ENCODE measurements around the gene ENTREP1. TPM values are rescaled to one million over a fixed set of nuclear protein-coding genes. Genes with fewer than 3 reads are reported as not detected.
"Not testable (repeated sequence)": the region's sequence is repeated elsewhere in the genome, so short reads cannot be mapped to it uniquely, and the experiment has no call there.

ENTREP1 gene
- total RNA-seq, 1 donor from 2014 or later: 18.7 TPM

DNA sequence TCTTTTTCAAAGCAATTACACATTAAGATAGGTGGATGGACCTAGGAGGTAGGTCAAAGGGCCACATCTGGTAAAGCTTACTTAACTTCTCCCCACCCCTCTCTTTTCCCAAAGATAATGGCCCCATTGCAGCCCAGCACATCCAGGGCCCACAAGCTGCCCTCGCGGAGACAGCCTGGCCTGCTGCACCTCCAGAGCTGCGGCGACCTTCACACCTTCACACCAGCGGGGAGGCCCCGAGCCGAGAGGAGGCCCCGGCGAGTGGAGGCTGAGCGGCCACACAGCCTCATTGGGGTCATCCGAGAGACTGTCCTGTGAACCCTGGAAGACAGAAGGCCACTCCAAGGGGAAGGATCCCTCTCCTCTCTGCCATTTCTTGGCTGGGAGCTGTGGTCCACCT, 66.5 kb downstream of the ENTREP1 start:
- ATAC-seq (ENCODE audit: poor library complexity) (no peak), DNase-seq (peak; percentile 44)
- intact Hi-C loops (cut with DNase I): no loop called here

DNA sequence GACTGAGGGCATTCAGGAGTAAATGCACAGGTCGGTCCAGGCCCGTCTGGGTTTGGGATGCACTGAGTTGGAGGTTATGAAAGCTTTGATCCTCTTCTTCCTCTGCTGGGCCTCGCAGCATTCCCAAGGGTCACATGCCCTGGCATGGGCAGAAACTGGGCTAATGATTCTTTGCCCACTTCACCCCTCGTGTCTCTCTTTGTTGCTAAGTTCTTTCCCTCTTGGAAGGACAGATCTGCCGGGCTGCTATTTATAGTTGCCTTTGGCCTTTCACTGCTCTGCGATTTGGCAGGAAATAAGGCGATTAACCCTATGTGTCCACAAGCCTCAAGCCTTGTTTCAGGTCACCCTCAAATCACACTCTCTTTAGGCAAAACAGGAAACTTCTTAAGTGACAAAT, 66.9 kb downstream of the ENTREP1 start:
- peak; percentile 50 for DNase-seq
- peak; percentile 88 for ATAC-seq (ENCODE audit: poor library complexity)
- intact Hi-C loops (cut with DNase I): no loop called here

DNA sequence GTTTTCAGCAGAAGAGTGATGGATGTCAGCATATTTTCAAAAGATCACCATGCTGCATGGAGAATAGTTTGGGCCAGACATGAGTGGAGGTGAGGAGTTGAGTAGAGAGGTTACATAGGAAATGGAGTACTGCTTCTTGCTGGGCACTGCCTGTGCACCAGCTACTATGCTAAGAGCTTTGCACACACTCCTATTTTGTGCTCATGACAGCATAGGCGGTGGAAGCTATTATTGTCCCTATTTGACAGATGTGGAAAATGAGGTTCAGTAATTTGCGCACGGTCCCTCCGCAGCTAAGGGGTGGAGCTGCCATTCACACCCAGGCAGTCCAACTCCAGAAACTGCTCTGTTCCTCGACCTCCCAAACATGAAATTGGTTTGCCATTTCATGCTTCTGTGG, 67.8 kb downstream of the ENTREP1 start:
- intact Hi-C loops (cut with DNase I): no loop called here
- DNase-seq (no peak), ATAC-seq (ENCODE audit: poor library complexity) (peak; percentile 17)

DNA sequence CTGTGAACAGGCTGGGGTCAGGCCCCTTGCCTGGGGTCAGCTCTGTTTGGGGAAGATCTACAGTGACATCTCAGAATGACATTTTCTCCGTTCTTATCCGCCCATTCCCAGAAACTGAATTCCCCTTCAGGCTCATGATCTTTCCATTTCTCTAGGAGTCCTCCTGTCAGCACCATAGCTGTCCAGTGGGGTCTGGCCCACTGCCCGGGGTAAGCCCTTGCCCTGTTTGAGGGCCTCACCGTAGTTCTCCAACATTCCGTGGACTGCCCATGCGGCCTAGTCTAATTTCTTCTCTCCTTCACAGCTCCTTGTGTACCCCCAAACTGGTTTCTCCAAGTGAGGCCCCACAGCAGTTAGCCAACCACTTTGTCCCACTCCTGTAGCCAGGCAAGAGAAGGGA, 68.4 kb downstream of the ENTREP1 start:
- intact Hi-C loops (cut with DNase I): no loop called here
- DNase-seq (peak; percentile 58), ATAC-seq (ENCODE audit: poor library complexity) (peak; percentile 39)

DNA sequence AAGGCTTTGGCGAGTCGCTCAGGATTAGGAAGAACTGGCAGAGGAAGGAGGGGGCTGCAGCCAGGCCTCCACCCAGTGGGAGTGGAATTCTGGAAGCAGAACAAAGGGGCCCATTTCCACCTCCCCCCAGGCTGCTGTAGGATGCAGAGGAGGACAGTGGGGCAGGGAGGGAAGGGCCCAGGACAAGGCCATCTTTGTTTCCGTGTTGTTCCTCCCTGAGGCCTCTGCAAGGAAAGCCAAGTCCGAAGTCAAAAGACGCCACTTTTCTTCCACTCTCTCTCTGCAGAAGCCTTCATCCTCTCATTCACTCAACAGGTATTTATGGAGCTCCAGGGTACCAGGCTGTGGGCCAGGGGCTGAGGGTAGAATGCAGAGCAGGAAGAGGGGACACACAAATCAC, 70.7 kb downstream of the ENTREP1 start:
- intact Hi-C loops (cut with DNase I): no loop called here
- no peak for ATAC-seq (ENCODE audit: poor library complexity)
- DNase-seq: no peak

DNA sequence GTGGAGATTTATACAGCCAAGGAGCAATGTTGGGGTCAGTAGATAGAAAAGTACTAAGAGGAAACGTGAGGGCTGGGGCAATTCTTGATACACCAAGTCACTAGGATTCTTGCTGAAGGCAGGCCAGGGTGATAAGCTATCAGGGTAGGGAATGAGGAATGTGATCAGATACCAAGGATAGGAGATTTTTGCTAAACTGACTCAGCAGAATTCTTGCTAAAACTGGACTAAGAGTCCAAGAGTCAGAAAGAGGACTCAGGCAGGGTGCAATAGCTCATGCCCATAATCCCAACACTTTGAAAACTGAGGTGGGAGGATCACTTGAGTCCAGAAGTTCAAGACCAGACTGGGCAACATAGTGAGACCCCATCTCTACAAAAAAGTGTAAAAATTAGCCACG, 71.7 kb downstream of the ENTREP1 start:
- ATAC-seq (ENCODE audit: poor library complexity): no peak
- intact Hi-C loops (cut with DNase I): no loop called here
- no peak for DNase-seq

DNA sequence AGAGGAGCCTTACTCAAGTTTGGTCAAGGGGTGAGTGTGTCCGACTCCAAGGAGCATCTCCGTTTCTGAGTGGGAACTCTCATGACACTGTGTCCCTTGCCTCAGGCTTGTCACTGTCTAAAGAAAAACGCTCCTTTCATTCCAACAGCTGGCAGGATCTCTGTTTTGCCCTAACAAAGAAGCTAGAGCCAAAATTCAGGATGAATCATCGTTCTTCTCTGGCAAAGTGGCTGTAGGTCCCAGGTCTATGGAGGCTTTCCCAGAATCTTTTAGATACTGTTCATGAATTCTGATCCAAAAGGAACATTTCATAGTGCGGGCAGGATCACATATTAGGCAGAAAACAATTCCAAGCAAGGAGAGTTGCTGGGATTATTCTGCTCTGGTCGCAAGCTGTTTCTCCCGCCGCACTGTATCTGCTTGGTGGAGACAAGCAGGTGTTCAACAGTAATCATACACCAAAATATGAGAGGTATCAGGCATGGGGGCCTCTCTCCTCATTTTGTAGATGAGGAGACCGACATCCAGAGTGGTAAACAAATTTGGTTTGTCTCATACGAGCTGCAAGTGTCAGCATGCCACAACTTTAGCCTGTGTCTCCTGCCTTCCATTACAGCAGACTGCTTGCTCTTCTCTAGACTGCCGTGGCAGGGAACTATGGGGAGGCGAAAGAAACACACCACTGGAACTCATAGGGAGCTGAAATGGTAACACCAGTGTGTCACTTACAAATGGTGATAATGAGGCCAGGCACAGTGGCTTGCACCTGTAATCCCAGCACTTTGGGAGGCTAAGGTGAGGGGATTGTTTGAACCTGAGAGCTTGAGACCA, 72.6 kb downstream of the ENTREP1 start:
- intact Hi-C loops (cut with DNase I): no loop called here
- peak; percentile 68 for ATAC-seq (ENCODE audit: poor library complexity)
- no peak for DNase-seq

DNA sequence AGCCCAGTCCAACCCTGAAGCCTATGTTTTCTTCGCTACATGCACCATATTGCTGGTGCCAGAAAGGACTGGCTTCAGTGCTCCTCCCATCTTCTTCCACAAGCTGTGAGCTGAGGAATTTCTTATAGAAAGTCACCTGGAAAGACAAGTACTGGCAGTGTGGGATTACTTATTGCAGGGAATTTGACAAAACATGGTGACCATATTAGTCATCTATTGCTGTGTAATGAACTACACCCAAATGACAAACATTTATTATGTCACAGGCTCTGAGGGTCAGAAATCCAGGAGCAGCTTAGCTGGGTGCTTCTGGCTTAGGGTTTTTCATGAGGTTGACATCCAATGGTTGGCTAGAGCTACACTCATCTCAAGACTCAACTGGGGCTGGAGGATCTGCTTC, 75.5 kb downstream of the ENTREP1 start:
- DNase-seq (no peak), ATAC-seq (ENCODE audit: poor library complexity) (no peak)
- intact Hi-C loops (cut with DNase I): no loop called here

DNA sequence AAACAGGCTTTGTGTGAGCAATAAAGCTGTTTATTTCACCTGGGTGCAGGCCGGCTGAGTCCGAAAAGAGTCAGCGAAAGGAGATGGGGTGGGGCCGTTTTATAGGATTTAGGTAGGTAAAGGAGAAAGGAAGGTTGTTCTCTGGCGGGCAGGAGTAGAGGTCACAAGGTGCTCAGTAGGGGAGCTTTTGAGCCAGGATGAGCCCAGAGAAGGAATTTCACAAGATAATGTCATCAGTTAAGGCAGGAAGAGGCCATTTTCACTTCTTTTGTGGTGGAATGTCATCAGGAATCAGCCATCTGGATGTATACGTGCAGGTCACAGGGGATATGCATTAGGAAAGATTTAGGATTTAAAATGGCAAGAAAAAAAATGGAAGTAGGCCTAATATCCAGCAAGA, 84.9 kb downstream of the ENTREP1 start:
- intact Hi-C loops (cut with DNase I); ATAC-seq (ENCODE audit: poor library complexity); DNase-seq: not testable (repeated sequence)

DNA sequence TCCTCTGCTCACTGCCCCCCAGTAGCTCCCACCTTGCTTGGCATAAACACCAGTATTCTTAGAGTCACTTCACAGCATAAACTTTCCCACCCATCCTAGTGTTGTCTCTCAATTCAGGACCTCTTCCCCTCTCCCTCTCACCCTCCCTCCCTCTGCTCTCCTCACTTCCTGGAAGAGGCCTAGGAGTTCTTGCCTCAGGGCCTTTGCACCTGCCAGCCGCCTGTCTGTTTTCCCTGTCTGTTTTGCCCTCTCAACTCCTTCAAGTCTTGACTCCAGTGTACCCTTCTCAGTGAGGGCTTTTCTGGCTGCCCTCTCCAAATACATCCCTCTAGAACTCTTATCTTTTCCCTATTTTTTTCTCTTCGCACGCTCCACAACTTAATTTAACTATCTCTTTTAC, 86.2 kb downstream of the ENTREP1 start:
- ATAC-seq (ENCODE audit: poor library complexity) (no peak), DNase-seq (no peak)
- intact Hi-C loops (cut with DNase I): no loop called here

DNA sequence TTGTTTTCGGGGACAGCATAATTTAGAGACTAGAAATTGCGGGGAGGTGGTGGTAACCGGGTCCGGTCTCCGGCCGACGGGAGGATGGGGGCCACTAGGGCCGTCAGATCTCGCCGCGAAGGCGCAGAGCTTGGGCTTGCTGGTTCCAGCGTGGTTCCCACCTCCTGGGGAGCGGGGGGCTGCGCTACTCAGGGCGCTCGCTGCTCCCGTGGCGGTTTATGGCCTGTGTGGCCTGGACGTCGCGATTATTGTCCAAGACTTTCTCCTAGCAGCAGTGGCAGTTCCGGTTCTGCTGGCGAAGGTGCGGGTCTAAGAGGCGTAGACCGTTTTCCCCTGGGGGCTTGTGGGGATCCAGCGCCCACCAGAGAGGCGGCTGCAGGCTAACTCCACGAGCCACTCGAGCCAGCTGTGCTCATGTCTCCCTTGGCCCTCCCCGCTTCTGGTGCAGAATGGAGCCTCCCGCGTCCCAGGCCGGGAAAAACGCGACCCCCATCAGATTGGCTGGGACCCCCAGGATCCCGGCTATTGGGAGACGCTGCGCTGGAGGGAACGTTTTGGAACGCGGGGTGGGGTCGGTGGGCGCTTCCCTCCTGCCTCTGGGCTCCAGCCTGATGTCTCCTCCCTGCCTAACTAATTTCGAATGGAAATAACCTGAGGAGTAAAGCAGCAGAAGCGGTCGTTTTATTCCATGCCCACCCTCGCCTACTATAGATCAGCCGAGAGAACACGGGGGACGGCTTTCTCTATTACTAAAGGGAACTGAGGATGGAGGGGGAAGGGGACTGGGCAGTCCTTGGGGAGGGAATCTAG, 87.1 kb downstream of the ENTREP1 start:
- peak; percentile 25 for ATAC-seq (ENCODE audit: poor library complexity)
- intact Hi-C loops (cut with DNase I): no loop called here
- no peak for DNase-seq

DNA sequence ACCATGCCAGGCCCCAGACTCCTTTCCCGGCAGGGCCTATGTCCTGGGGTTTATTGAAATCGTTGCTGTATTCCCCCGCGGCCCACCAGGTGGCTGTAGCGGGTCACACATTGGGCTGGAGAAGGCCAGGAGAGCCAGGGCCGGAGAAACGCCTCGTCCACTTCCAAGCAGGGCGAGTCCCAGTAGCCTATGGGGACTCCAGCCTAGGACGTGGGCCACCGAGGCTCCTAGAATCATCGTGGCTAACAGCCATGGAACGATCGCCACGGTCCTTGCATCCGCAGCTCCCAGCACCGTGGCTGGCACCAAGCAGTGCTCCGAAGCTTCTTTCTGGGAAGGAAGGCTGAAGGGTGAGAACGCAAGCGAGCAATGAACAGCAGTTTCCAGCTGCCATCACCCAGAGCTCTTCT, 87.7 kb downstream of the ENTREP1 start:
- peak; percentile 99 for ATAC-seq (ENCODE audit: poor library complexity)
- intact Hi-C loops (cut with DNase I): no loop called here
- peak; percentile 81 for DNase-seq

DNA sequence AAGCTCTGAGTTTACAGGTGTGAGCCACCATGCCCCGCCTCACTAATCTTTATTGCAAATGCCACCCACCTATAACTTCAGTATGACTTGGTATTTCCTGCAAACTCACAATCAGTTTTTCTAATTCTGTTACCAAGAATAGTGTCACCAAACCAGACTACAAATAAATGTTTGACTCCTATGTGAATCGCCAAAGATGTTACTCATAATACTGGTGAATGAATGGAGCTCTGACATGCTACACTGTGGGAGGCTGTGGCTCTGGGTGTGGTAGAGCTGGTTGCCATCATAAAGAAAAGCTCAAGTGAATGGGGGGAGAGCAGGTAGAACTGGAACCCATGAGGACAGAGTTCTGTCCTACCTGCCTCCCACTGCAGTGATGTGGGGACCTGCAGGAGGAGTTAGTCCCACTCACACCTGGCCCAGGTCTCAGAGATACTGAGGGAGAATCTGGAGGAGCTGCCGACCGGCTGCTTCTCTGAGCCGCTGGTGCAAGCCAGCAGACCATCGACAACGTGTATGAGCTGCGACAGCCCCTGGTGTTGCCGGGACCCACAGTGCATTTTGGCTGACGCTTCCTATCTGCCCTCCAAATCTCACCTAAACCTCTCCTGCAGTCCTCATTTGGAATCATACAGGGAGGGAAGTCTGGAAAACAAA, 95.7 kb downstream of the ENTREP1 start:
- intact Hi-C loops (cut with DNase I): loop anchor here (5.0 to 10.0 kb wide), 2 partner anchors 457 to 494 kb away; no protein-coding TSS in a partner anchor
- ATAC-seq (ENCODE audit: poor library complexity): no peak

DNA sequence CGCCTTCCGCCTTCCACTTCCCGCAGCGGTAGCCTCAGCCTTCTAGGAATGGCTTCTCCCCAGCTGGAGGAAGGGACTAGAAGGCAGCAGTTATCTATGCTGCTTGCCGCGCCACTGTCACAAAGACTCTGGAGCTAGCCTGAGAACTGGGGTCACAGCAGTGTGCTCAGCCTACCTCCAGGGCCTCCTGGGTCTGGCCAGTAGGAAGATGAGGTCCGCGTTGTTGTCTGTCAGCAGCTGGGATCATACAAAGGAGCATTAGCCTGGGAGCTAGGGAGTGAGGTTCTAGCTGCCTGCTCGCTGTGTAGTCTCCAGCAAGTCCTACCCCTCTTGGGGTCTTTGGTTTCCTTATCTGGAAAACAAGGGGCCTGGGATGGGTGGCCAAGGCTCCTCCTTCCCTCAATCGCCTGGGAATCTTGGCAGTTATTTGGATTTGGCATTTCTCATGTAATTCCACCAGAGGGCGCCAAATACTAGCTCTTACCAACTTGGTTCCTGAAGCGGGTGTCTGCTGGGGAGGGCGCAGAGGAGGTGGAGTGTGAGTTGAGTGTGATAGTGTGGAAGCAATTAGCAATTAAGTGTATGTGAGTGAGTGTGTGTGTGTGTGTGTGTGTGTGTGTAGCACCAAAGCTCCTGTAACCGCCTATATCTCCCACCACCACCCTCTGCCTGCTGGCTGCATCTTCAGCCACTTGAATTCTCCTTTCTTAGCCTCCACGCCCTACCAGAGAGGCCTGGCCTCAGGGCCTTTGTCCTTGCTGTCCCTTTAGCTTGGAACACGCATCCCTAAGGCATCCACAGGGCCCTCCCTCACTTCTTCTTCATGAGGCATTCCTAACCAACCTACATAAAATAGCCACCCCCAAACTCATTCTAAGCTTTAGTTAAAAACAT, 97.1 kb downstream of the ENTREP1 start:
- intact Hi-C loops (cut with DNase I): loop anchor here (2.0 to 10.0 kb wide), 3 partner anchors 125 to 493 kb away; no protein-coding TSS in a partner anchor
- DNase-seq (peak; percentile 55), ATAC-seq (ENCODE audit: poor library complexity) (peak; percentile 92)

More for the DNA sequence above, 95.7 kb downstream of the ENTREP1 start:
- DNase-seq: no peak

DNA sequence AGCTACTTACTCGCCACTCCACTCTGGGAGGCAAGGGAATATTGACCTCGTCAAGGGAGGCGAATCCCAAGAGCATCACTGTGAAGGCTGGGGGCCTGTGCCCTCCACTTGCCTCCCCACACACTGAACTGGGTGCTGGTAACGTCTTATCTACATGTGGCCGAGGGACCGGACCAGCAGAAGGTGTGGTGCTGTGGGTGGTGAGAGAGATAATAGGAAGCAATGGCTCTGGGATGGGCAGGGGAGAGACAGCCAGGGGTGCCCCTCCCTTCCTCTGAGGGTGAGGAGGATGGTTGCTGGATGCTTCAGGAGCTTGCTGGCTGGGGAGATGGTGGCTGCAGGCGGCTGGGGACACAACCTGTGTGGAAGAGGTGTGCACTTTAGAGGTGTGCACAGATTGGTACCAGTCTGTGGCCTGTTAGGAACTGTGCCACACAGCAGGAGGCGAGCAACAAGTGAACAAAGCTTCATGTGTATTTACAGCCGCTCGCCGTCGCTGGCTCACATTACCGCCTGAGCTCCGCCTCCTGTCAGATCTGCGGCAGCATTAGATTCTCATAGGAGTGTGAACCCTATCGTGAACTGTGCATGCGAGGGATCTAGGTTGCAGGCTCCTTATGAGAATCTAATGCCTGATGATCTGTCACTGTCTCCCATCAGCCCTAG, 100.3 kb downstream of the ENTREP1 start:
- DNase-seq (no peak), ATAC-seq (ENCODE audit: poor library complexity) (no peak)
- intact Hi-C loops (cut with DNase I): loop anchor here (10.0 kb wide), 1 partner anchor 490 kb away; no protein-coding TSS in a partner anchor

DNA sequence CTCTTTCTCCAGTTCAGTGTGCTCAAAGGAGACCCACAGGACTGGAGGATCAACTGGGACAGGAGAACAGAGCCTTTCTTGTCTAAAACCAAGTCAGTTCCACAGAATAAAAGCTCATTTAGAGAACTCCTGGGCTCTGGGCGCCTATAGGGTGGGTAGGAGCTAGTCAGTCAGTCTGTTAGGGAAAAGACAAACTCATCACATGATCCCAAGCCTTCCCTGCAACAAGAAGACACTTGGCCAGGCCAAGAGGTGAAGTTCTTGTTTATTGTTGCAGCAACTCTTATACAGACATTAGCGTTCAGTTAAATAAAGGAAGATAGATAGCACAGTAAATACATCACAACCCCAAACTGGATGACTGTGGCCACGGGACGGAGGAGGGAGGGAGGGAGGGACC, 102.3 kb downstream of the ENTREP1 start:
- intact Hi-C loops (cut with DNase I): loop anchor here (10.0 kb wide), 1 partner anchor 488 kb away; no protein-coding TSS in a partner anchor
- DNase-seq: no peak
- ATAC-seq (ENCODE audit: poor library complexity): no peak

DNA sequence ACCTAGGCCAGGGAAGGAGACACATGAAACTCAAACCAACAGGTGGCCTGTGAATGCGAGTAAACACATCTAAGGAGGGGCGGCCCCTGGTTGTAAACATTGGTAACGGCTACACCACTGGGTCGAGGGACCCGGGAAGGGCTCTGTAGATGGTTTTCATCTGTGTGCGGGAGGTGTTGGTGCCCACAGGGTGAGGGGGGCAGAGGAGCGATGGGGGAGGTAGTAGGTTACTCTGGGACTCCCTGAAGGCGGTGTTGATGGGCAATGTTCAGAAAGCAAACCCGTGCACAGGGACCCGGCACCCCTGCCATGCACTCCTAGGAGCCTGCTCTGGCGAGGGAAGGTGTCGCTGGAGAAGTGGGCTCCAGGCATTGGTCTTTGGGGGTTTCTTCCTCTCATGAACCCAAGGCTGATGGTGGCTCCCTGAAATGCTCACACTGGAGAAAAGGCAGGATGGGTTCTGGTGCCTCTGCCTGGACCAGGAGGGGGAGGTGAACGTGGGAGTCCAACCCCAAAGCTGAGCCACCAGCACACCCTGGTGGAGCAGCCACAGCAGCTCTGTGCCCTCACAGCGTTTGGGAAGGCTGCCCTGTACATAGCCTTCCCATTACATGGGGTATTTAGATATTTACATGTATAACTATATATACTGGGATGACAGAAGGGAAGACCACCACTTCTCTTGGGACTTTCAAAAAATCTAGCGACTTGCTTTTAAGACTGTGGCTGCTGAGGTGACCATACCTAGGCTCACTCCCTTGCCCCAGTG, 103.2 kb downstream of the ENTREP1 start:
- intact Hi-C loops (cut with DNase I): loop anchor here (10.0 kb wide), 1 partner anchor 487 kb away; no protein-coding TSS in a partner anchor
- ATAC-seq (ENCODE audit: poor library complexity): no peak
- no peak for DNase-seq
